HG03460 (cell line): Measurements from ENCODE around the gene CYP51A1.
"Not testable (repeated sequence)": the region's sequence is repeated elsewhere in the genome, so short reads cannot be mapped to it uniquely, and the experiment has no call there.

Experiments used
- ATAC-seq: cut with Tn5 transposase; IDR thresholded peaks from one replicate; pipeline ENCODE4 v1.9.1; 2021; ENCODE audit not compliant: unreplicated experiment

The CYP51A1 gene

GRCh38 chr7:92131764-92132330 is 2.4 kb downstream of the CYP51A1 start:
- no peak for ATAC-seq

- ATAC-seq: no peak
These were observed 3.2 kb downstream of the CYP51A1 start for GRCh38 chr7:92131093-92131492.

- ATAC-seq: no peak
These were observed 12.6 kb downstream of the CYP51A1 start for GRCh38 chr7:92121681-92122080.

- ATAC-seq: no peak
These were observed 15.0 kb downstream of the CYP51A1 start for GRCh38 chr7:92119213-92119759.

- no peak for ATAC-seq
These were observed 17.3 kb downstream of the CYP51A1 start for GRCh38 chr7:92116949-92117348.

GRCh38 chr7:92115821-92116220 is 18.5 kb downstream of the CYP51A1 start:
- ATAC-seq: no peak

GRCh38 chr7:92110857-92111256 is 23.4 kb downstream of the CYP51A1 start:
- ATAC-seq: no peak

- no peak for ATAC-seq
These were observed 25.5 kb downstream of the CYP51A1 start for GRCh38 chr7:92108821-92109220.

- ATAC-seq: not testable (repeated sequence)
These were observed 31.4 kb downstream of the CYP51A1 start for GRCh38 chr7:92102862-92103261.

GRCh38 chr7:92100534-92100933 is 33.7 kb downstream of the CYP51A1 start:
- ATAC-seq: no peak

- ATAC-seq: no peak
These were observed 38.9 kb downstream of the CYP51A1 start for GRCh38 chr7:92095380-92095779.

- ATAC-seq: no peak
These were observed 42.1 kb downstream of the CYP51A1 start for GRCh38 chr7:92092210-92092609.

GRCh38 chr7:92088266-92088665 is 46.0 kb downstream of the CYP51A1 start:
- ATAC-seq: no peak

GRCh38 chr7:92083922-92084321 is 50.4 kb downstream of the CYP51A1 start:
- not testable (repeated sequence) for ATAC-seq

- no peak for ATAC-seq
These were observed 57.8 kb downstream of the CYP51A1 start for GRCh38 chr7:92076509-92076908.

- peak; percentile 85 for ATAC-seq
These were observed 58.7 kb downstream of the CYP51A1 start for GRCh38 chr7:92075455-92076158.

- ATAC-seq: no peak
These were observed 61.6 kb downstream of the CYP51A1 start for GRCh38 chr7:92072708-92073107.

GRCh38 chr7:92072121-92072520 is 62.2 kb downstream of the CYP51A1 start:
- ATAC-seq: no peak

- ATAC-seq: no peak
These were observed 63.2 kb downstream of the CYP51A1 start for GRCh38 chr7:92071032-92071431.

- no peak for ATAC-seq
These were observed 69.7 kb downstream of the CYP51A1 start for GRCh38 chr7:92064438-92065029.
